Activated T-cell treated with anti-CD3 and anti-CD28 coated beads, Interleukin-2, amount 50 U/mL, for 72 hours (primary cell): Measurements from ENCODE around the gene PRPSAP1. TPM values are rescaled to one million over a fixed set of nuclear protein-coding genes. Genes with fewer than 3 reads are reported as not detected.

Source experiments
- ATAC-seq, 2 donors: fragments of 150-1000 bp; cut with Tn5 transposase; replicated peaks in 1 of 2; 2 replicates each; pipeline ENCODE4 v1.10.0; 2021; ENCODE audit warnings: moderate library complexity in 2 of 2, mild to moderate bottlenecking in 1 of 2
- DNase-seq, 2 donors: peaks; one replicate each; pipeline ENCODE4 v3.0.0; 2021 to 2022; ENCODE audit warnings: mixed read lengths in 1 of 2
- H3K27ac Mint-ChIP-seq: one replicate; pipeline ENCODE4 v1.8.0; 2022; ENCODE audit warnings: mild to moderate bottlenecking, moderate library complexity, mixed read lengths
- H3K27me3 Mint-ChIP-seq: one replicate; pipeline ENCODE4 v1.8.0; 2022; ENCODE audit warnings: low read depth, mixed read lengths
- H3K36me3 Mint-ChIP-seq, 2 donors: one replicate each; pipeline ENCODE4 v1.8.0; 2022; ENCODE audit warnings: mixed read lengths in 2 of 2, mild to moderate bottlenecking in 1 of 2; ENCODE audit not compliant: insufficient read depth in 2 of 2
- H3K4me1 Mint-ChIP-seq: one replicate; pipeline ENCODE4 v1.8.0; 2022; ENCODE audit warnings: low read depth, mixed read lengths
- H3K4me3 Mint-ChIP-seq, 2 donors: one replicate each; pipeline ENCODE4 v1.8.0; 2022; ENCODE audit warnings: mild to moderate bottlenecking in 2 of 2, mixed read lengths in 2 of 2, moderate library complexity in 2 of 2
- H3K9me3 Mint-ChIP-seq, 2 donors: one replicate each; pipeline ENCODE4 v1.8.0; 2022; ENCODE audit warnings: mixed read lengths in 2 of 2
- total RNA-seq, 2 donors: library from RNA; stranded (reverse); gene quantifications; one replicate each; pipeline ENCODE4 v1.2.3, GENCODE V29; 2022

PRPSAP1 gene
- total RNA-seq, 2 donors from 2014 or later = 46.4 to 52.6 TPM

- Mint-ChIP-seq H3K36me3 (peaks cover 0 to 1% of the 10 kb centered on the region in 2 donors), H3K27ac (no peak overlapping the region), H3K4me3 (no peak overlapping the region), H3K4me1 (peaks cover 5% of the 10 kb centered on the region), H3K27me3 (no peaks in the 10 kb centered on the region), H3K9me3 (no peaks in the 10 kb centered on the region)
- DNase-seq (no peak), ATAC-seq (no peak)
Measured at GRCh38 chr17:76378548-76379274, 25.0 kb upstream of the PRPSAP1 start.

GRCh38 chr17:76376318-76377133 is 22.8 kb upstream of the PRPSAP1 start:
- H3K27me3 Mint-ChIP-seq = no peaks in the 10 kb centered on the region
- no peak overlapping the region for H3K4me3 Mint-ChIP-seq
- ATAC-seq (no peak), DNase-seq (no peak)
- no peaks in the 10 kb centered on the region for H3K9me3 Mint-ChIP-seq
- no peaks in the 10 kb centered on the region for H3K4me1 Mint-ChIP-seq
- H3K27ac Mint-ChIP-seq = no peak overlapping the region
- H3K36me3 Mint-ChIP-seq = no peaks in the 10 kb centered on the region

GRCh38 chr17:76371656-76372628 is 18.2 kb upstream of the PRPSAP1 start:
- DNase-seq = no peak
- ATAC-seq = peak; percentile 36 to 74
- peak overlapping the region in 1 of 2 donors; percentile 1 for H3K4me3 Mint-ChIP-seq

GRCh38 chr17:76370261-76370993 is 16.7 kb upstream of the PRPSAP1 start:
- no peak overlapping the region for H3K4me3 Mint-ChIP-seq
- ATAC-seq (peak in 1 of 2 donors; percentile 46), DNase-seq (no peak)
- H3K36me3 Mint-ChIP-seq = no peaks in the 10 kb centered on the region
- no peak overlapping the region for H3K27ac Mint-ChIP-seq
- H3K9me3 Mint-ChIP-seq = no peaks in the 10 kb centered on the region
- H3K4me1 Mint-ChIP-seq = peaks cover 6% of the 10 kb centered on the region
- no peaks in the 10 kb centered on the region for H3K27me3 Mint-ChIP-seq

More at GRCh38 chr17:76371656-76372628, 18.2 kb upstream of the PRPSAP1 start:
- Mint-ChIP-seq H3K27ac (no peak overlapping the region), H3K36me3 (no peaks in the 10 kb centered on the region), H3K27me3 (no peaks in the 10 kb centered on the region), H3K9me3 (no peaks in the 10 kb centered on the region), H3K4me1 (no peaks in the 10 kb centered on the region)

GRCh38 chr17:76369804-76370203 is 16.1 kb upstream of the PRPSAP1 start:
- DNase-seq (no peak), ATAC-seq (no peak)
- no peaks in the 10 kb centered on the region for H3K9me3 Mint-ChIP-seq
- no peak overlapping the region for H3K4me3 Mint-ChIP-seq
- H3K4me1 Mint-ChIP-seq = peaks cover 6% of the 10 kb centered on the region
- H3K36me3 Mint-ChIP-seq = no peaks in the 10 kb centered on the region
- H3K27me3 Mint-ChIP-seq = no peaks in the 10 kb centered on the region
- H3K27ac Mint-ChIP-seq = no peak overlapping the region

GRCh38 chr17:76369379-76369778 is 15.7 kb upstream of the PRPSAP1 start:
- Mint-ChIP-seq H3K27me3 (no peaks in the 10 kb centered on the region), H3K4me1 (peaks cover 6% of the 10 kb centered on the region), H3K4me3 (no peak overlapping the region), H3K36me3 (no peaks in the 10 kb centered on the region), H3K9me3 (no peaks in the 10 kb centered on the region), H3K27ac (no peak overlapping the region)
- ATAC-seq (no peak), DNase-seq (no peak)

- H3K4me1 Mint-ChIP-seq = peaks cover 6% of the 10 kb centered on the region
- H3K27me3 Mint-ChIP-seq = no peaks in the 10 kb centered on the region
- no peaks in the 10 kb centered on the region for H3K36me3 Mint-ChIP-seq
- H3K27ac Mint-ChIP-seq = no peak overlapping the region
- DNase-seq (no peak), ATAC-seq (no peak)
- no peak overlapping the region for H3K4me3 Mint-ChIP-seq
- H3K9me3 Mint-ChIP-seq = no peaks in the 10 kb centered on the region
Measured at GRCh38 chr17:76368545-76368944, 14.8 kb upstream of the PRPSAP1 start.

GRCh38 chr17:76367642-76368041 is 13.9 kb upstream of the PRPSAP1 start:
- ATAC-seq = no peak
- DNase-seq = no peak
- H3K27ac Mint-ChIP-seq = no peak overlapping the region
- H3K36me3 Mint-ChIP-seq = no peaks in the 10 kb centered on the region
- peaks cover 6% of the 10 kb centered on the region for H3K4me1 Mint-ChIP-seq
- no peaks in the 10 kb centered on the region for H3K27me3 Mint-ChIP-seq
- no peak overlapping the region for H3K4me3 Mint-ChIP-seq
- no peaks in the 10 kb centered on the region for H3K9me3 Mint-ChIP-seq

- Mint-ChIP-seq H3K27me3 (no peaks in the 10 kb centered on the region), H3K4me1 (peaks cover 6% of the 10 kb centered on the region), H3K4me3 (no peak overlapping the region), H3K9me3 (no peaks in the 10 kb centered on the region), H3K27ac (no peak overlapping the region), H3K36me3 (no peaks in the 10 kb centered on the region)
- ATAC-seq (no peak), DNase-seq (no peak)
Measured at GRCh38 chr17:76366247-76366646, 12.5 kb upstream of the PRPSAP1 start.

- ATAC-seq (no peak), DNase-seq (no peak)
- H3K27me3 Mint-ChIP-seq = no peaks in the 10 kb centered on the region
- H3K9me3 Mint-ChIP-seq = no peaks in the 10 kb centered on the region
- H3K4me3 Mint-ChIP-seq = no peak overlapping the region
- H3K4me1 Mint-ChIP-seq = peaks cover 6% of the 10 kb centered on the region
- H3K36me3 Mint-ChIP-seq = no peaks in the 10 kb centered on the region
- H3K27ac Mint-ChIP-seq = no peak overlapping the region
Measured at GRCh38 chr17:76365256-76365903, 11.7 kb upstream of the PRPSAP1 start.

- no peak for ATAC-seq
- Mint-ChIP-seq H3K4me1 (peaks cover 6% of the 10 kb centered on the region), H3K27ac (no peak overlapping the region)
Measured at GRCh38 chr17:76363107-76363842, 9.6 kb upstream of the PRPSAP1 start.

More at GRCh38 chr17:76363107-76363842, 9.6 kb upstream of the PRPSAP1 start:
- H3K36me3 Mint-ChIP-seq = no peaks in the 10 kb centered on the region
- no peak for DNase-seq
- H3K4me3 Mint-ChIP-seq = no peak overlapping the region
- H3K9me3 Mint-ChIP-seq = no peaks in the 10 kb centered on the region
- no peaks in the 10 kb centered on the region for H3K27me3 Mint-ChIP-seq
